ENCODE data around the gene PRR14L.

- TF ChIP-seq EZH2phosphoT487 (IDR thresholded peaks at IDR 0.05; ENCODE audit: borderline replicate concordance) (no peak), CTCF (conservative IDR thresholded peaks at IDR 0.05; ENCODE audit: low read length) (no peak)
These were observed 11.4 kb downstream of the PRR14L start for GRCh38 chr22:31738566-31738965.

Data from Loucy (cell line).